GM12878 (cell line): ENCODE data around the gene RAB40B. TPM values are rescaled to one million over a fixed set of nuclear protein-coding genes. Genes with fewer than 3 reads are reported as not detected.
A peak's percentile ranks its signal among the peaks of the same experiment; 100 is the strongest.

Experiments
- ATAC-seq: fragments of 200-7000 bp; cut with Tn5 transposase; 3 replicates; pipeline ENCODE4 v1.9.1; 2020; ENCODE audit warnings: mild to moderate bottlenecking, moderate library complexity
- BruUV-seq: library from RNA; stranded (reverse); fragments of 400-500 nt; replicated peaks from 2 replicates; lab custom pipeline; 2021; lab: Mats Ljungman, UMichigan
- CTCF ChIA-PET: fragments of 300-600 bp; sonication (Branson Sonifier 250); formaldehyde crosslinking; extraction: SDS; loops from one replicate; lab custom pipeline; 2021; ENCODE audit warnings: inconsistent platforms; lab: Yijun Ruan, JAX
- POLR2A ChIA-PET: fragments of 350-600 bp; formaldehyde crosslinking; extraction: SDS; loops from one replicate; lab custom pipeline; 2021; ENCODE audit warnings: inconsistent platforms; lab: Charles Lee
- RAD21 ChIA-PET: fragments of 300-600 bp; sonication (Branson Sonifier 250); formaldehyde crosslinking; loops from one replicate; lab custom pipeline; 2023; ENCODE audit warnings: antibody characterized with exemption; ENCODE audit not compliant: unreplicated experiment; lab: Charles Lee
- SMC1A ChIA-PET: fragments of 300-600 bp; sonication (Branson Sonifier 250); formaldehyde crosslinking; loops from one replicate; lab custom pipeline; 2023; ENCODE audit not compliant: unreplicated experiment, uncharacterized antibody; lab: Charles Lee
- DNase-seq: peaks from one replicate; pipeline ENCODE4 v3.0.0-alpha.2; 2011; ENCODE audit warnings: low read depth, low spot score
- FAIRE-seq: peaks from 3 replicates; lab custom pipeline; 2011; peaks lifted over from hg19 to GRCh38; lab: Jason Lieb, UNC
- H2AFZ ChIP-seq: 2 replicates; pipeline ENCODE4 v1.6.0; 2011; ENCODE audit warnings: low read depth, low read length, control low read depth; ENCODE audit not compliant: control insufficient read depth
- H3K27ac ChIP-seq: 2 replicates; pipeline ENCODE4 v1.5.1; 2011; ENCODE audit warnings: control low read depth; ENCODE audit not compliant: control insufficient read depth, insufficient read depth
- H3K27me3 ChIP-seq, 2 experiments: replicated peaks in 1 of 2; 2 replicates each; pipeline versions ENCODE4 v1.6.0 to v1.6.1; 2011; ENCODE audit warnings: low read length in 1 of 2; ENCODE audit not compliant: control insufficient read depth in 2 of 2, insufficient read depth in 2 of 2
- H3K36me3 ChIP-seq, 2 experiments: 2 replicates each; pipeline ENCODE4 v1.5.1; 2011; ENCODE audit warnings: low read length in 1 of 2; ENCODE audit not compliant: control insufficient read depth in 2 of 2, insufficient read depth in 2 of 2
- H3K4me1 ChIP-seq: 2 replicates; pipeline ENCODE4 v1.6.1; 2011; ENCODE audit warnings: mild to moderate bottlenecking, low read length, moderate library complexity, mixed read lengths; ENCODE audit not compliant: control insufficient read depth, insufficient read depth
- H3K4me2 ChIP-seq: 2 replicates; pipeline ENCODE4 v1.6.0; 2011; ENCODE audit warnings: control low read depth; ENCODE audit not compliant: control insufficient read depth, insufficient read depth
- H3K4me3 ChIP-seq: fragments of 200-600 bp; sonication (generic); 2 replicates; pipeline ENCODE4 v1.5.1; 2016
- H3K79me2 ChIP-seq: 2 replicates; pipeline ENCODE4 v1.6.0; 2011; ENCODE audit warnings: low read length; ENCODE audit not compliant: control insufficient read depth, insufficient read depth
- H3K9ac ChIP-seq: 2 replicates; pipeline ENCODE4 v1.8.0; 2011; ENCODE audit warnings: low read length, control low read depth, mixed read lengths; ENCODE audit not compliant: control insufficient read depth, insufficient read depth
- H3K9me3 ChIP-seq: replicated peaks from 3 replicates; pipeline ENCODE4 v1.5.1; 2011; ENCODE audit warnings: mild to moderate bottlenecking, low read length; ENCODE audit not compliant: control insufficient read depth, insufficient read depth
- H4K20me1 ChIP-seq: 2 replicates; pipeline ENCODE4 v1.6.0; 2011; ENCODE audit not compliant: control insufficient read depth, insufficient read depth
- BHLHE40 ChIP-seq, 2 experiments: fragments of 450-650 bp in 1 of 2; IDR thresholded peaks; 2 replicates each; pipeline ENCODE4 v1.6.1; 2011 to 2017; ENCODE audit warnings: low read depth in 2 of 2, borderline replicate concordance in 1 of 2, improper control_type of control experiment in 1 of 2, low read length in 1 of 2, mild to moderate bottlenecking in 1 of 2
- CBX5 ChIP-seq: sonication (generic); IDR thresholded peaks from 2 replicates; pipeline ENCODE4 v1.6.1; 2016; ENCODE audit warnings: low read depth, moderate library complexity, mild to moderate bottlenecking, inconsistent platforms
- DPF2 ChIP-seq: fragments of 450-650 bp; IDR thresholded peaks from 2 replicates; pipeline ENCODE4 v1.6.1; 2017; ENCODE audit warnings: mild to moderate bottlenecking
- JUNB ChIP-seq: IDR thresholded peaks from 2 replicates; pipeline ENCODE4 v1.6.1; 2016; ENCODE audit warnings: antibody characterized with exemption, mild to moderate bottlenecking
- MYC ChIP-seq: IDR thresholded peaks from 2 replicates; pipeline ENCODE4 v1.6.1; 2011; ENCODE audit warnings: mild to moderate bottlenecking, low read length, moderate library complexity, inconsistent platforms; ENCODE audit not compliant: insufficient read depth, insufficient replicate concordance, insufficient read length, severe bottlenecking
- NBN ChIP-seq: fragments of 450-650 bp; IDR thresholded peaks from 2 replicates; pipeline ENCODE4 v1.6.1; 2016
- ZBTB11 ChIP-seq: fragments of 450-650 bp; formaldehyde crosslinking; IDR thresholded peaks from 2 replicates; pipeline ENCODE4 v1.5.0; 2022; ENCODE audit warnings: mild to moderate bottlenecking, missing genetic modification characterization
- ZNF384 ChIP-seq: IDR thresholded peaks from 2 replicates; pipeline ENCODE4 v1.6.1; 2012; ENCODE audit warnings: low read depth, mild to moderate bottlenecking, low read length, improper control_type of control experiment, borderline replicate concordance
- WGBS: methylation state at CpG from one replicate; pipeline ENCODE4 v1.1.6; 2016; ENCODE audit warnings: low lambda C conversion rate; ENCODE audit not compliant: insufficient replicate concordance, insufficient coverage; ENCODE audit errors: missing lambda C conversion rate; 5-methylcytosine and 5-hydroxymethylcytosine counted together
- in situ Hi-C: fragments of 300-500 bp; cut with MboI; formaldehyde crosslinking; loops from 9 replicates; pipeline ENCODE4 v1.14.3; 2018; ENCODE audit warnings: mixed read lengths
- intact Hi-C: fragments of 100-400 bp; cut with micrococcal nuclease; formaldehyde crosslinking; loops from one replicate; pipeline ENCODE4 v1.14.2; 2022; ENCODE audit not compliant: unreplicated experiment
- polyA plus RNA-seq, 11 experiments: library from polyadenylated mRNA; depleted of rRNA in 4 of 11; unstranded in 6 of 11; stranded (reverse) in 5 of 11; fragments of >200 nt; fragmentation: Nextera tagmentation in 4 of 11; fragmentation: Illumina TruSeq in 1 of 11; extraction: Ambion mirVana in 4 of 11; extraction: Trizol in 1 of 11; gene quantifications; 1 replicate in 1 of 11; 2 replicates in 10 of 11; pipeline versions ENCODE4 v1.2.1 to v1.2.3, GENCODE V29; 2011 to 2016; ENCODE audit warnings: inconsistent platforms in 2 of 11, missing spikeins in 2 of 11, low read depth in 1 of 11
- total RNA-seq, 4 experiments: library from RNA; depleted of rRNA in 3 of 4; stranded (reverse); fragments of >200 nt in 3 of 4; fragmentation: Illumina TruSeq in 1 of 4; extraction: Trizol in 1 of 4; gene quantifications; 2 replicates each; pipeline versions ENCODE4 v1.2.1 to v1.2.3, GENCODE V29; 2013 to 2021
- TF ChIP-seq, protein P1 (sequence below): fragments of 450-650 bp; IDR thresholded peaks from 2 replicates; pipeline ENCODE4 v1.6.1; 2016; ENCODE audit warnings: mild to moderate bottlenecking

The RAB40B gene
- total and polyA plus RNA-seq, 10 of the 15 experiments (the other 5 are each of a cell fraction or from before 2014, with no cell fraction given) = 0.06 to 2.8 (median 1.4) TPM

DNA sequence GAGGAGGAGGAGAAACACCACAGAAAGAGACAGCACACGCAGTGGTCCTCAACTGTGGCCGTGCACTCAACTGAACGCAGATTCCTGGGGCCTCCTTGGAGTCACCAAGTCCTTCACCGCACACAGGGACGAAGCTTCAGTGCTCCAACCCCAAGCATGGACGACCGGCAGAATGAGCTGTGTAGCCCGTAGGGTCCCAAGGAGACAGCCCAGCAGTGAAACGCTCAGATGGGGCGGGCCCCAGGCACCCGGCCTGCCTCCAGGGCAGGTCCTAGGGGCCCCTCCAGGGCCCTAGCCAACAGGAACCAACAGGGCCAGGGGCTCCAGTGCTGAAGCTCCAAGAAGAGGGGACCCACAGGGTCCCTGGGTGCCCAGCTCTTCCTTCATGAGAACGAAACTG is 13.2 kb downstream of the RAB40B start:
- POLR2A ChIA-PET = no interaction called here
- no peak for ATAC-seq
- RAD21 ChIA-PET = interaction anchor here (0.5 kb wide), 1 partner anchor 13 kb away, joined by 3 read pairs; the partner anchor contains the start of gene RAB40B

DNA sequence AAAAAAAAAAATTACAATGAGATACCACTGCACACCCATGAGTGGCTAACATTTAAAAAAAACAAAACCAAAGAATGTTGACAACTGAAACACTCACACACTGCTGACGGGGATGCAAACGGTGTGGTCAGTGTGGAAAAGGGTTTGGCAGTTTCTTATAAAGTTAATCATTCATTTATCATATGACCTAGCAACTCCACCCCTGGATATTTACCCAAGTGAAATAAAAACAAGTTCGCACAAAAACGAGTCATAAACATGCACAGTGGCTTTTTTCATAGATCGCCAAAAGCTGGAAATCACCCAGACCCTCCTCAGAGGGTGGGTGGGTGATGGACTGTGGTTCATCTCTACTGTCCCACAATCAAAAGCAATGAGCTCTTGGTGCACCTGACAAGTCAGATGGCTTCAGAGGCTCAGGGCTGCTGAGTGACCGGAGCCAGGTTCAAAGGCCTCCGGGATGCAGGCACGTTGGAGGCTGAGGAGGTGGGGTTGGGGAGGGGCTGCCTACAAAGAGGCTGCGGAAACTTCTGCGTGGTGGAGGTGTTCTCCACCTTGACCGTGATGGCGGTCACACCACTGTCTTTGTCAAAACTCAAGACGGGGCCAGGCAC is 14.2 kb downstream of the RAB40B start:
- H2AFZ ChIP-seq = no peak overlapping the region
- no peaks in the 10 kb centered on the region for H3K36me3 ChIP-seq
- H3K27ac ChIP-seq = no peak overlapping the region
- H4K20me1 ChIP-seq = no peaks in the 10 kb centered on the region
- WGBS = 58% methylated on average over 11 of the region's 13 CpGs
- peak; percentile 93 for ATAC-seq
- no peaks in the 10 kb centered on the region for H3K9me3 ChIP-seq
- in situ Hi-C loops = no loop called here
- H3K9ac ChIP-seq = no peak overlapping the region
- H3K27me3 ChIP-seq = no peaks in the 10 kb centered on the region
- H3K79me2 ChIP-seq = no peaks in the 10 kb centered on the region
- ChIA-PET RAD21 (no interaction called here), POLR2A (no interaction called here), CTCF (no interaction called here), SMC1A (no interaction called here)
- no peak overlapping the region for H3K4me3 ChIP-seq
- no peak for FAIRE-seq
- no peak overlapping the region for H3K4me2 ChIP-seq
- H3K4me1 ChIP-seq = no peaks in the 10 kb centered on the region
- no TSS peak for BruUV-seq
- intact Hi-C loops = no loop called here
- DNase-seq = peak; percentile 33
- TF ChIP-seq MYC = no peak
- TF ChIP-seq ZBTB11 (CRISPR knock-in tag) = no peak
- TF ChIP-seq, protein P1, sequence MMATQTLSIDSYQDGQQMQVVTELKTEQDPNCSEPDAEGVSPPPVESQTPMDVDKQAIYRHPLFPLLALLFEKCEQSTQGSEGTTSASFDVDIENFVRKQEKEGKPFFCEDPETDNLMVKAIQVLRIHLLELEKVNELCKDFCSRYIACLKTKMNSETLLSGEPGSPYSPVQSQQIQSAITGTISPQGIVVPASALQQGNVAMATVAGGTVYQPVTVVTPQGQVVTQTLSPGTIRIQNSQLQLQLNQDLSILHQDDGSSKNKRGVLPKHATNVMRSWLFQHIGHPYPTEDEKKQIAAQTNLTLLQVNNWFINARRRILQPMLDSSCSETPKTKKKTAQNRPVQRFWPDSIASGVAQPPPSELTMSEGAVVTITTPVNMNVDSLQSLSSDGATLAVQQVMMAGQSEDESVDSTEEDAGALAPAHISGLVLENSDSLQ = peak; percentile 28; the same call in 1 of the 2 replicates
- TF ChIP-seq NBN = 0 out of 2 replicates have a peak, but pooled peaks have one; percentile 56
- TF ChIP-seq JUNB = no peak
- TF ChIP-seq BHLHE40 (IDR thresholded peaks at IDR 0.05; ENCODE audit: borderline replicate concordance in 1 of 2, low read depth in 2 of 2, low read length in 1 of 2) = peak in 1 of 2 experiments; percentile 16; a peak in 1 of 4 replicates
- TF ChIP-seq ZNF384 = peak; percentile 84
- TF ChIP-seq DPF2 = peak; percentile 23; the same call in 1 of the 2 replicates

More for the DNA sequence above, 13.2 kb downstream of the RAB40B start:
- intact Hi-C loops = no loop called here
- H3K4me1 ChIP-seq = no peaks in the 10 kb centered on the region
- WGBS = 57% methylated on average over 9 of the region's 12 CpGs
- no peaks in the 10 kb centered on the region for H4K20me1 ChIP-seq
- FAIRE-seq (no peak), DNase-seq (no peak)
- in situ Hi-C loops = no loop called here
- ChIA-PET CTCF (no interaction called here), SMC1A (no interaction called here)
- no TSS peak for BruUV-seq
- no peak overlapping the region for H2AFZ ChIP-seq
- no peak overlapping the region for H3K9ac ChIP-seq
- no peaks in the 10 kb centered on the region for H3K79me2 ChIP-seq
- no peaks in the 10 kb centered on the region for H3K27me3 ChIP-seq
- no peak overlapping the region for H3K4me2 ChIP-seq
- no peaks in the 10 kb centered on the region for H3K9me3 ChIP-seq
- H3K36me3 ChIP-seq = no peaks in the 10 kb centered on the region
- H3K27ac ChIP-seq = no peak overlapping the region
- no peak overlapping the region for H3K4me3 ChIP-seq
- TF ChIP-seq CBX5 = no peak
